Astrocyte (in vitro differentiated cells and primary cell): ENCODE measurements around the gene CCDC85B. TPM values are rescaled to one million over a fixed set of nuclear protein-coding genes. Genes with fewer than 3 reads are reported as not detected.
A peak's percentile ranks its signal among the peaks of the same experiment; 100 is the strongest.

ENCODE experiments used
- DNase-seq: peaks from one replicate; pipeline ENCODE4 v3.0.0-alpha.2; 2010; ENCODE audit warnings: low read depth
- FAIRE-seq: peaks from 2 replicates; lab custom pipeline; 2011; peaks lifted over from hg19 to GRCh38; lab: Jason Lieb, UNC
- H2AFZ ChIP-seq: 2 replicates; pipeline ENCODE4 v1.6.0; 2012; ENCODE audit warnings: low read depth, low read length, inconsistent platforms
- H3K27ac ChIP-seq: 2 replicates; pipeline ENCODE4 v1.5.1; 2011; ENCODE audit warnings: low read depth, low read length, inconsistent platforms
- H3K27me3 ChIP-seq: 2 replicates; pipeline ENCODE4 v1.6.0; 2011; ENCODE audit warnings: low read length, inconsistent platforms; ENCODE audit not compliant: insufficient read depth
- H3K36me3 ChIP-seq: 2 replicates; pipeline ENCODE4 v1.5.1; 2011; ENCODE audit warnings: low read length, inconsistent platforms; ENCODE audit not compliant: insufficient read depth
- H3K4me1 ChIP-seq: 2 replicates; pipeline ENCODE4 v1.5.1; 2011; ENCODE audit warnings: low read length, inconsistent platforms; ENCODE audit not compliant: insufficient read depth
- H3K4me2 ChIP-seq: 2 replicates; pipeline ENCODE4 v1.6.0; 2012; ENCODE audit warnings: low read length, inconsistent platforms
- H3K4me3 ChIP-seq: 2 replicates; pipeline ENCODE4 v1.5.1; 2011; ENCODE audit warnings: low read depth, mild to moderate bottlenecking, low read length, inconsistent platforms; ENCODE audit not compliant: insufficient read depth
- H3K79me2 ChIP-seq: 2 replicates; pipeline ENCODE4 v1.6.0; 2012; ENCODE audit warnings: mild to moderate bottlenecking, low read length, inconsistent platforms; ENCODE audit not compliant: insufficient read depth
- H3K9ac ChIP-seq: 2 replicates; pipeline ENCODE4 v1.6.0; 2012; ENCODE audit warnings: mild to moderate bottlenecking, low read length, inconsistent platforms
- H3K9me3 ChIP-seq: 2 replicates; pipeline ENCODE4 v1.5.1; 2012; ENCODE audit warnings: low read depth, mild to moderate bottlenecking, low read length, inconsistent platforms; ENCODE audit not compliant: insufficient read depth
- H4K20me1 ChIP-seq: 2 replicates; pipeline ENCODE4 v1.6.0; 2012; ENCODE audit warnings: low read length, inconsistent platforms; ENCODE audit not compliant: insufficient read depth
- H3K27ac Mint-ChIP-seq: one replicate; pipeline ENCODE4 v1.8.0; 2021; ENCODE audit warnings: mild to moderate bottlenecking, mixed read lengths; ENCODE audit not compliant: unreplicated experiment
- H3K27me3 Mint-ChIP-seq: one replicate; pipeline ENCODE4 v1.8.0; 2021; ENCODE audit warnings: low read depth, mixed read lengths; ENCODE audit not compliant: unreplicated experiment
- H3K36me3 Mint-ChIP-seq: one replicate; pipeline ENCODE4 v1.8.0; 2021; ENCODE audit warnings: low read depth, mixed read lengths; ENCODE audit not compliant: unreplicated experiment
- H3K4me1 Mint-ChIP-seq: one replicate; pipeline ENCODE4 v1.8.0; 2021; ENCODE audit warnings: low read depth, mixed read lengths; ENCODE audit not compliant: unreplicated experiment
- H3K4me3 Mint-ChIP-seq: one replicate; pipeline ENCODE4 v1.8.0; 2021; ENCODE audit warnings: mild to moderate bottlenecking, moderate library complexity, mixed read lengths; ENCODE audit not compliant: unreplicated experiment
- H3K9me3 Mint-ChIP-seq: one replicate; pipeline ENCODE4 v1.8.0; 2021; ENCODE audit warnings: mild to moderate bottlenecking, mixed read lengths; ENCODE audit not compliant: unreplicated experiment
- EZH2 ChIP-seq: IDR thresholded peaks from 2 replicates; pipeline ENCODE4 v1.6.1; 2012; ENCODE audit warnings: mild to moderate bottlenecking, low read length, inconsistent platforms; ENCODE audit not compliant: insufficient read depth
- total RNA-seq: library from RNA; stranded (reverse); gene quantifications from 2 replicates; pipeline ENCODE4 v1.2.1, GENCODE V29; 2021
- TF ChIP-seq, protein P1 (sequence below): IDR thresholded peaks from 2 replicates; pipeline ENCODE4 v1.5.1; 2011; ENCODE audit warnings: low read depth, mild to moderate bottlenecking, inconsistent platforms, low read length, moderate library complexity; ENCODE audit not compliant: insufficient read depth

CCDC85B gene
- total RNA-seq, 1 donor from 2014 or later, result 31.4 TPM

DNA sequence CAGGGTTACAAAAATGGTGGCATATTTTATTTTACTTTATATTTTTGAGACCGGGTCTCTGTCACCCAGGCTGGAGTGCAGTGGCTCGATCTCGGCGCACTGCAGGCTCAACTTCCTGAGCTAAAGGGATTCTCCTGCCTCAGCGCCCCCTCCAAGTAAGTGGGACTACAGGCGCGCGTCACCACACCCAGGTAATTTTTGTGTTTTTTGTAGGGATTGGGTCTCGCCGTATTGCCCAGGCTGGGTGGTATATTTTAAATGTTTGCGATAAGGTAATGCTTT lies 10.4 kb downstream of the CCDC85B start:
- H4K20me1 ChIP-seq, result peaks cover 36% of the 10 kb centered on the region
- no peaks in the 10 kb centered on the region for H3K27me3 Mint-ChIP-seq
- H3K4me3 ChIP-seq, result peak overlapping the region; percentile 19
- H3K4me1 Mint-ChIP-seq, result peaks cover 34% of the 10 kb centered on the region
- H3K27ac Mint-ChIP-seq, result peak overlapping the region; percentile 77
- DNase-seq (no peak), FAIRE-seq (no peak)
- no peak overlapping the region for H2AFZ ChIP-seq
- H3K9ac ChIP-seq, result peak overlapping the region; percentile 28
- H3K9me3 Mint-ChIP-seq, result no peaks in the 10 kb centered on the region
- TF ChIP-seq EZH2, result no peak
- TF ChIP-seq, protein P1, sequence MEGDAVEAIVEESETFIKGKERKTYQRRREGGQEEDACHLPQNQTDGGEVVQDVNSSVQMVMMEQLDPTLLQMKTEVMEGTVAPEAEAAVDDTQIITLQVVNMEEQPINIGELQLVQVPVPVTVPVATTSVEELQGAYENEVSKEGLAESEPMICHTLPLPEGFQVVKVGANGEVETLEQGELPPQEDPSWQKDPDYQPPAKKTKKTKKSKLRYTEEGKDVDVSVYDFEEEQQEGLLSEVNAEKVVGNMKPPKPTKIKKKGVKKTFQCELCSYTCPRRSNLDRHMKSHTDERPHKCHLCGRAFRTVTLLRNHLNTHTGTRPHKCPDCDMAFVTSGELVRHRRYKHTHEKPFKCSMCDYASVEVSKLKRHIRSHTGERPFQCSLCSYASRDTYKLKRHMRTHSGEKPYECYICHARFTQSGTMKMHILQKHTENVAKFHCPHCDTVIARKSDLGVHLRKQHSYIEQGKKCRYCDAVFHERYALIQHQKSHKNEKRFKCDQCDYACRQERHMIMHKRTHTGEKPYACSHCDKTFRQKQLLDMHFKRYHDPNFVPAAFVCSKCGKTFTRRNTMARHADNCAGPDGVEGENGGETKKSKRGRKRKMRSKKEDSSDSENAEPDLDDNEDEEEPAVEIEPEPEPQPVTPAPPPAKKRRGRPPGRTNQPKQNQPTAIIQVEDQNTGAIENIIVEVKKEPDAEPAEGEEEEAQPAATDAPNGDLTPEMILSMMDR, result no peak
- H3K79me2 ChIP-seq, result peaks cover 51% of the 10 kb centered on the region
- H3K9me3 ChIP-seq, result no peaks in the 10 kb centered on the region
- H3K27me3 ChIP-seq, result no peaks in the 10 kb centered on the region
- H3K36me3 ChIP-seq, result peaks cover 13% of the 10 kb centered on the region
- H3K4me2 ChIP-seq, result peak overlapping the region; percentile 89
- H3K4me3 Mint-ChIP-seq, result peak overlapping the region; percentile 76
- H3K27ac ChIP-seq, result peak overlapping the region; percentile 67
- peaks cover 48% of the 10 kb centered on the region for H3K4me1 ChIP-seq
- peaks cover 3% of the 10 kb centered on the region for H3K36me3 Mint-ChIP-seq

DNA sequence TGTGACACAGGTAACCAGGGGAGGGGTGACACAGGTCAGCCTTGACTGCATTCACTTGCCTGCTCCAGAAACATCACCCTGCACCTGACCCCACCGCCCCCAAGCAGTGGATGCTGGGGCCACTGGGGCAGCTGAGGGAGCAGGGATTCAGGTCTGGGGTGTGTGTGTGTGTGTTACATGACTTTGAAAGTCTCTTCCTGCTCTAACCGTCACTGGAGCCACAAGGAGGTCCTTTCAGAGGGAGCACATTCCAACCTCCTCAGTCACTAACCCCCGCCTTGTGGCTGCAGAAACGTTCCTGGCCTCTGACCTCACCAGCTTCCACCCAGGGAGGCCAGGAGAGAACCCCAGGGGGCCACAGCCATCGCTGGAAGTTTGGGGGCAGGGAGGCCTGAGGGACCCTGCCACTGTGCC lies 12.6 kb downstream of the CCDC85B start:
- FAIRE-seq (no peak), DNase-seq (peak; percentile 86)
- H3K27ac ChIP-seq, result peak overlapping the region; percentile 82
- peaks cover 29% of the 10 kb centered on the region for H3K79me2 ChIP-seq
- peak overlapping the region; percentile 74 for H3K4me2 ChIP-seq
- no peak for TF ChIP-seq EZH2
- TF ChIP-seq, protein P1, result no peak
- H3K9me3 ChIP-seq, result no peaks in the 10 kb centered on the region
- H3K9ac ChIP-seq, result peak overlapping the region; percentile 57
- Mint-ChIP-seq H3K27me3 (no peaks in the 10 kb centered on the region), H3K27ac (peak overlapping the region; percentile 86), H3K36me3 (no peaks in the 10 kb centered on the region), H3K4me1 (peaks cover 31% of the 10 kb centered on the region), H3K4me3 (peak overlapping the region; percentile 9), H3K9me3 (no peaks in the 10 kb centered on the region)
- H3K36me3 ChIP-seq, result no peaks in the 10 kb centered on the region
- peaks cover 36% of the 10 kb centered on the region for H3K4me1 ChIP-seq
- H4K20me1 ChIP-seq, result peaks cover 16% of the 10 kb centered on the region
- no peak overlapping the region for H3K4me3 ChIP-seq
- no peaks in the 10 kb centered on the region for H3K27me3 ChIP-seq
- H2AFZ ChIP-seq, result no peak overlapping the region

DNA sequence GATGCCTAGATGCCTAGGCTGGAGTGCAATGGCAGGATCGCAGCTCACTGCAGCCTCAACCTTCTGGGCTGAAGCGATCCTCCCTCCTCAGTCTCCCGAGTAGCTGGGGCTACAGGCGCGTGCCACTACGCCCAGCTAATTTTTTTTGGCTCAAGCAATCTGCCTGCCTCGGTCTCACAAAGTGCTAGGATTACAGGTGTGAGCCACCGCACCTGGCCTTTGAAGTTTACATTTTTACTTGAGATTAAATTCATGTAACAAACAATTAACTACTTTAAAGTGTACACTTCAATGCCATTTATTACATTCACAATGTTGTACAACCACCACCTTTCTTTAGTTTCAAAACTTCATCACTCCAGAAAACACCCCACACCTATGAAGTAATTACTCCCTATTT lies 13.2 kb downstream of the CCDC85B start:
- no peaks in the 10 kb centered on the region for H3K36me3 Mint-ChIP-seq
- peak overlapping the region; percentile 82 for H3K27ac ChIP-seq
- no peak for DNase-seq
- peaks cover 31% of the 10 kb centered on the region for H3K4me1 Mint-ChIP-seq
- no peak overlapping the region for H2AFZ ChIP-seq
- peak overlapping the region; percentile 74 for H3K4me2 ChIP-seq
- H3K27me3 Mint-ChIP-seq, result no peaks in the 10 kb centered on the region
- no peaks in the 10 kb centered on the region for H3K36me3 ChIP-seq
- H3K4me3 Mint-ChIP-seq, result peak overlapping the region; percentile 4
- H3K79me2 ChIP-seq, result peaks cover 23% of the 10 kb centered on the region
- FAIRE-seq, result no peak
- H4K20me1 ChIP-seq, result peaks cover 9% of the 10 kb centered on the region
- no peaks in the 10 kb centered on the region for H3K27me3 ChIP-seq
- no peaks in the 10 kb centered on the region for H3K9me3 ChIP-seq
- peak overlapping the region; percentile 86 for H3K27ac Mint-ChIP-seq
- no peak for TF ChIP-seq EZH2
- TF ChIP-seq, protein P1, result no peak
- H3K4me1 ChIP-seq, result peaks cover 30% of the 10 kb centered on the region
- H3K9ac ChIP-seq, result peak overlapping the region; percentile 57
- H3K9me3 Mint-ChIP-seq, result no peaks in the 10 kb centered on the region
- no peak overlapping the region for H3K4me3 ChIP-seq
